Adrenal gland (tissue), 12 donors: Measurements from ENCODE around the gene MED26. TPM values are rescaled to one million over a fixed set of nuclear protein-coding genes. Genes with fewer than 3 reads are reported as not detected.

Experiments
- DNase-seq, 7 donors: peaks; one replicate each; pipeline ENCODE4 v3.0.0-alpha.2; 2019 to 2020
- H3K27ac ChIP-seq, 5 donors: fragments of 200-600 bp; sonication (generic) in 4 of 5; 1 replicate in 3 of 5; 2 replicates in 2 of 5; pipeline versions ENCODE4 v1.5.1 to v1.8.0; 2016 to 2020; ENCODE audit warnings: mild to moderate bottlenecking in 1 of 5
- H3K27me3 ChIP-seq: fragments of 200-600 bp; 2 replicates; pipeline ENCODE4 v1.8.0; 2021
- H3K36me3 ChIP-seq, 2 donors: fragments of 200-600 bp; replicated peaks in 1 of 2; 1 replicate in 1 of 2; 2 replicates in 1 of 2; pipeline versions ENCODE4 v1.5.1 to v1.8.0; 2018 to 2022
- H3K4me1 ChIP-seq, 2 donors: fragments of 200-600 bp; replicated peaks in 1 of 2; 1 replicate in 1 of 2; 2 replicates in 1 of 2; pipeline versions ENCODE4 v1.5.1 to v1.8.0; 2018 to 2021
- H3K4me3 ChIP-seq, 4 donors: fragments of 200-600 bp; sonication (generic) in 3 of 4; one replicate each; pipeline ENCODE4 v1.5.1; 2016 to 2018
- H3K9me3 ChIP-seq, 3 donors: fragments of 200-600 bp; sonication (generic) in 1 of 3; replicated peaks in 1 of 3; 1 replicate in 2 of 3; 2 replicates in 1 of 3; pipeline versions ENCODE4 v1.5.1 to v1.8.0; 2016 to 2021
- CTCF ChIP-seq, 6 experiments: fragments of 450-650 bp in 4 of 6; fragments of 200-600 bp in 2 of 6; sonication (generic) in 1 of 6; IDR thresholded peaks; 1 replicate in 5 of 6; 2 replicates in 1 of 6; pipeline versions ENCODE4 v1.5.1 to v1.8.0; 2016 to 2021; ENCODE audit warnings: antibody characterized with exemption in 6 of 6, mild to moderate bottlenecking in 2 of 6, moderate library complexity in 1 of 6
- POLR2A ChIP-seq, 2 donors: fragments of 450-650 bp; IDR thresholded peaks; one replicate each; pipeline ENCODE4 v1.6.1; 2017; ENCODE audit warnings: antibody characterized with exemption in 2 of 2, mild to moderate bottlenecking in 2 of 2, moderate library complexity in 1 of 2
- WGBS, 4 donors: extraction: QIAGEN DNeasy Blood & Tissue Kit in 2 of 4; methylation state at CpG; one replicate each; pipeline versions ENCODE4 v1.1.5 to v1.1.7; 2013 to 2017; 5-methylcytosine and 5-hydroxymethylcytosine counted together
- intact Hi-C, 2 donors: fragments of 100-400 bp; cut with DNase I; formaldehyde crosslinking; loops; one replicate each; pipeline versions ENCODE4 v1.14.1 to v1.15.0; 2022 to 2023
- polyA plus RNA-seq, 3 donors: library from polyadenylated mRNA; stranded (reverse); fragments of 200-250 nt in 2 of 3; fragments of 350-450 nt in 1 of 3; fragmentation: Illumina TruSeq in 1 of 3; extraction: RNeasy Lipid Tissue Mini Kit (QIAGEN cat#74804) in 1 of 3; gene quantifications; one replicate each; pipeline ENCODE4 v1.2.3, GENCODE V29; 2013 to 2014
- total RNA-seq, 9 donors: library from RNA; depleted of rRNA in 4 of 9; stranded (reverse); fragments of >200 nt in 4 of 9; fragments of 120-200 nt in 1 of 9; fragmentation: NEBNext Ultra II Directional in 1 of 9; extraction: Animal tissue kit (Norgen Biotek cat#: 25700) in 1 of 9; gene quantifications; one replicate each; pipeline versions ENCODE4 v1.1.0 to v1.2.4, GENCODE V29; 2013 to 2023
- donor health status: healthy with polysubstance abuse.
- donor health status: Bipolar disorder and iron deficiency.
- donor health status: DM: yes; HTN: yes; CAD: no.
- donor health status: DM: no; HTN: no; CAD: no.
- donor health status: DM: no; HTN: no; CAD: no.
- donor health status: DM: yes; HTN: yes; CAD: no.

Gene MED26
- total and polyA plus RNA-seq, 12 donors = 4.6 to 17.3 (median 9.0) TPM

GRCh38 chr19:16542910-16543472 is 85.0 kb downstream of the MED26 start:
- Histone ChIP-seq H3K9me3 (no peaks in the 10 kb centered on the region), H3K4me3 (peak overlapping the region; percentile 20 to 82 (median 64)), H3K27ac (peak overlapping the region in 4 of 5 donors; percentile 74 to 89 (median 83)), H3K4me1 (peaks cover 12 to 38% of the 10 kb centered on the region in 2 donors), H3K36me3 (peaks cover 0 to 12% of the 10 kb centered on the region in 2 donors), H3K27me3 (no peaks in the 10 kb centered on the region)
- TF ChIP-seq POLR2A (IDR thresholded peaks at IDR 0.05) (no peak), CTCF (IDR thresholded peaks at IDR 0.05) (no peak)
- DNase-seq = no peak
- intact Hi-C loops = no loop called here
- WGBS, 4 donors = 4 to 8% (median 5%) methylated on average over 12 to 15 of the region's 15 CpGs

- TF ChIP-seq CTCF (IDR thresholded peaks at IDR 0.05) = no peak
- TF ChIP-seq POLR2A (IDR thresholded peaks at IDR 0.05) = peak in 1 of 2 donors; percentile 68
- intact Hi-C loops = no loop called here
- Histone ChIP-seq H3K9me3 (no peaks in the 10 kb centered on the region), H3K4me1 (peaks cover 12 to 38% of the 10 kb centered on the region in 2 donors), H3K36me3 (peaks cover 0 to 12% of the 10 kb centered on the region in 2 donors), H3K27me3 (no peaks in the 10 kb centered on the region), H3K27ac (peak within 1 kb of the TSS; percentile 29 to 89 (median 80)), H3K4me3 (peak within 1 kb of the TSS; percentile 55 to 82 (median 72))
- peak; percentile 90 to 95 (median 94) for DNase-seq
- WGBS, 4 donors = 0 to 1% (median 0%) methylated on average over 6 to 108 of the region's 108 CpGs
Observed at GRCh38 chr19:16542045-16542909, 85.7 kb downstream of the MED26 start, which contains the start of gene CHERP. CHERP (minus strand) TSS chr19:16542437; CDS start chr19:16542378, 59 bp downstream.

GRCh38 chr19:16541526-16542044 is 86.4 kb downstream of the MED26 start:
- 0 to 2% (median 1%) methylated on average over 20 to 29 of the region's 29 CpGs for WGBS, 4 donors
- peak overlapping the region; percentile 29 to 89 (median 80) for H3K27ac ChIP-seq
- TF ChIP-seq CTCF (IDR thresholded peaks at IDR 0.05) (no peak), POLR2A (IDR thresholded peaks at IDR 0.05) (no peak)

GRCh38 chr19:16540948-16541347 is 87.1 kb downstream of the MED26 start:
- WGBS, 4 donors = 62 to 69% (median 65%) methylated on average over 12 of the region's 12 CpGs
- H3K27ac ChIP-seq = no peak overlapping the region
- H3K4me3 ChIP-seq = peak overlapping the region in 1 of 4 donors; percentile 82
- peaks cover 12 to 38% of the 10 kb centered on the region in 2 donors for H3K4me1 ChIP-seq
- peaks cover 0 to 17% of the 10 kb centered on the region in 2 donors for H3K36me3 ChIP-seq
- TF ChIP-seq CTCF (IDR thresholded peaks at IDR 0.05) (no peak), POLR2A (IDR thresholded peaks at IDR 0.05) (no peak)
- DNase-seq = no peak
- no peaks in the 10 kb centered on the region for H3K9me3 ChIP-seq
- intact Hi-C loops = no loop called here
- H3K27me3 ChIP-seq = no peaks in the 10 kb centered on the region

More at GRCh38 chr19:16541526-16542044, 86.4 kb downstream of the MED26 start:
- no peak for DNase-seq
- peaks cover 12 to 38% of the 10 kb centered on the region in 2 donors for H3K4me1 ChIP-seq
- peaks cover 0 to 12% of the 10 kb centered on the region in 2 donors for H3K36me3 ChIP-seq
- peak overlapping the region; percentile 55 to 82 (median 72) for H3K4me3 ChIP-seq
- no peaks in the 10 kb centered on the region for H3K27me3 ChIP-seq
- intact Hi-C loops = no loop called here
- H3K9me3 ChIP-seq = no peaks in the 10 kb centered on the region
